WI38 (cell line): ENCODE results near the gene CEP43.
"Not testable (repeated sequence)": the region's sequence is repeated elsewhere in the genome, so short reads cannot be mapped to it uniquely, and the experiment has no call there.

ENCODE experiments used
- H3K4me3 ChIP-seq: 2 replicates; pipeline ENCODE4 v1.5.1; 2011; ENCODE audit warnings: low read depth, mild to moderate bottlenecking, control low read depth, low read length
- CTCF ChIP-seq: IDR thresholded peaks from 2 replicates; pipeline ENCODE4 v1.5.1; 2012; ENCODE audit warnings: low read depth, mild to moderate bottlenecking, control low read depth, low read length

Gene CEP43

GRCh38 chr6:166999145-166999883, at the start of gene CEP43:
Gene CEP43, plus strand, starts transcription at chr6:166999397. Its CDS starts 16 bp downstream, at chr6:166999413.
- no peak for TF ChIP-seq CTCF

GRCh38 chr6:166949528-166950442, 49.4 kb upstream of the CEP43 start:
- TF ChIP-seq CTCF, result no peak
- no peak overlapping the region for H3K4me3 ChIP-seq

More at GRCh38 chr6:166999145-166999883, at the start of gene CEP43:
- peak within 1 kb of the TSS; percentile 88 for H3K4me3 ChIP-seq

- TF ChIP-seq CTCF, result no peak
- no peak overlapping the region for H3K4me3 ChIP-seq
Measured at GRCh38 chr6:166950443-166950821, 48.8 kb upstream of the CEP43 start.

- not testable (repeated sequence) for H3K4me3 ChIP-seq
- TF ChIP-seq CTCF, result peak; percentile 49; the same call in 1 of the 2 replicates
Measured at GRCh38 chr6:166950892-166951669, 48.1 kb upstream of the CEP43 start.

GRCh38 chr6:166951670-166952060, 47.5 kb upstream of the CEP43 start:
- H3K4me3 ChIP-seq, result no peak overlapping the region
- TF ChIP-seq CTCF, result no peak

- no peak for TF ChIP-seq CTCF
- no peak overlapping the region for H3K4me3 ChIP-seq
Measured at GRCh38 chr6:166952121-166952520, 47.1 kb upstream of the CEP43 start.
